H1 (cell line): Measurements from ENCODE around the gene RNF5. TPM values are rescaled to one million over a fixed set of nuclear protein-coding genes. Genes with fewer than 3 reads are reported as not detected.

ENCODE experiments used
- CTCF ChIA-PET: fragments of 300-600 bp; sonication (Branson Sonifier 250); formaldehyde crosslinking; loops from one replicate; lab custom pipeline; 2021; ENCODE audit not compliant: partially characterized antibody; lab: Charles Lee
- POLR2A ChIA-PET: fragments of 300-600 bp; sonication (Branson Sonifier 250); formaldehyde crosslinking; loops from one replicate; lab custom pipeline; 2021; ENCODE audit warnings: inconsistent platforms; ENCODE audit not compliant: partially characterized antibody; lab: Charles Lee
- DNase-seq, 2 experiments: peaks; one replicate each; pipeline versions ENCODE4 v3.0.0 to v3.0.0-alpha.2; 2010 to 2022; ENCODE audit warnings: low spot score in 2 of 2, low read depth in 1 of 2, mixed read lengths in 1 of 2
- FAIRE-seq: peaks from 2 replicates; lab custom pipeline; 2011; peaks lifted over from hg19 to GRCh38; lab: Jason Lieb, UNC
- H2AFZ ChIP-seq: 2 replicates; pipeline ENCODE4 v1.8.1; 2012; ENCODE audit warnings: low read length, inconsistent platforms
- H2AK5ac ChIP-seq: 2 replicates; pipeline ENCODE4 v1.6.1; 2013; ENCODE audit warnings: low read depth, low read length
- H2BK120ac ChIP-seq: replicated peaks from 2 replicates; pipeline ENCODE3; 2013; ENCODE audit warnings: low read depth, low read length, inconsistent platforms
- H2BK12ac ChIP-seq: 2 replicates; pipeline ENCODE4 v1.6.1; 2013; ENCODE audit warnings: low read depth, low read length
- H2BK15ac ChIP-seq: 2 replicates; pipeline ENCODE4 v1.6.1; 2013; ENCODE audit warnings: low read length
- H2BK20ac ChIP-seq: 2 replicates; pipeline ENCODE4 v1.6.1; 2013; ENCODE audit warnings: low read length
- H2BK5ac ChIP-seq: 2 replicates; pipeline ENCODE4 v1.6.1; 2013; ENCODE audit warnings: low read depth, low read length
- H3K14ac ChIP-seq: 2 replicates; pipeline ENCODE4 v1.6.1; 2013; ENCODE audit warnings: inconsistent platforms; ENCODE audit not compliant: insufficient read length
- H3K18ac ChIP-seq: 2 replicates; pipeline ENCODE4 v1.6.1; 2013; ENCODE audit warnings: low read length; ENCODE audit errors: extremely low read depth
- H3K23ac ChIP-seq: 2 replicates; pipeline ENCODE4 v1.6.1; 2013; ENCODE audit warnings: inconsistent platforms; ENCODE audit not compliant: insufficient read length
- H3K23me2 ChIP-seq: 2 replicates; pipeline ENCODE4 v1.6.1; 2013; ENCODE audit warnings: low read depth, low read length
- H3K27ac ChIP-seq: 2 replicates; pipeline ENCODE4 v1.6.1; 2011; ENCODE audit warnings: low read depth, low read length, inconsistent platforms
- H3K27me3 ChIP-seq, 4 experiments: replicated peaks in 1 of 4; 1 replicate in 1 of 4; 2 replicates in 3 of 4; pipeline versions ENCODE4 v1.6.1 to v1.8.1; 2011 to 2013; ENCODE audit warnings: low read length in 3 of 4, mild to moderate bottlenecking in 3 of 4, inconsistent platforms in 2 of 4, mixed read lengths in 2 of 4, moderate library complexity in 1 of 4; ENCODE audit not compliant: control insufficient read depth in 3 of 4, insufficient read depth in 3 of 4; ENCODE audit errors: extremely low read depth in 1 of 4
- H3K36me3 ChIP-seq, 4 experiments: 2 replicates each; pipeline versions ENCODE4 v1.6.1 to v1.8.1; 2011 to 2013; ENCODE audit warnings: mild to moderate bottlenecking in 4 of 4, low read length in 3 of 4, moderate library complexity in 2 of 4, control low read depth in 1 of 4, inconsistent platforms in 1 of 4; ENCODE audit not compliant: insufficient read depth in 4 of 4, control insufficient read depth in 2 of 4
- H3K4ac ChIP-seq: replicated peaks from 2 replicates; pipeline ENCODE3; 2013; ENCODE audit warnings: low read length, low read depth, mixed read lengths, inconsistent platforms; ENCODE audit not compliant: insufficient read length
- H3K4me1 ChIP-seq, 4 experiments: replicated peaks in 1 of 4; 1 replicate in 1 of 4; 2 replicates in 3 of 4; pipeline versions ENCODE4 v1.6.1 to v1.8.1; 2011 to 2013; ENCODE audit warnings: low read length in 3 of 4, inconsistent platforms in 2 of 4, mixed read lengths in 1 of 4; ENCODE audit not compliant: insufficient read depth in 4 of 4, control insufficient read depth in 3 of 4
- H3K4me2 ChIP-seq, 2 experiments: 2 replicates each; pipeline versions ENCODE4 v1.6.1 to v1.8.1; 2011 to 2013; ENCODE audit warnings: low read depth in 2 of 2, low read length in 2 of 2, control low read depth in 1 of 2, inconsistent platforms in 1 of 2, mild to moderate bottlenecking in 1 of 2; ENCODE audit not compliant: insufficient read depth in 1 of 2
- H3K4me3 ChIP-seq, 4 experiments: fragments of 200-600, 300-600 bp in 1 of 4; sonication (generic), shearing (Covaris generic), sonication (Bioruptor Twin) in 1 of 4; 2 replicates each; pipeline versions ENCODE4 v1.5.1 to v1.8.1; 2011 to 2016; ENCODE audit warnings: low read length in 4 of 4, low read depth in 3 of 4, control low read depth in 2 of 4, inconsistent platforms in 2 of 4, mild to moderate bottlenecking in 2 of 4, mixed read lengths in 1 of 4, moderate library complexity in 1 of 4; ENCODE audit not compliant: insufficient read depth in 2 of 4; ENCODE audit errors: extremely low read depth in 1 of 4
- H3K56ac ChIP-seq: replicated peaks from 2 replicates; pipeline ENCODE3; 2013; ENCODE audit warnings: low read depth, mild to moderate bottlenecking, mixed read lengths, low read length, inconsistent platforms; ENCODE audit not compliant: insufficient read length
- H3K79me1 ChIP-seq: 2 replicates; pipeline ENCODE4 v1.6.1; 2013; ENCODE audit warnings: low read depth, low read length, control low read depth
- H3K79me2 ChIP-seq, 2 experiments: 2 replicates each; pipeline versions ENCODE4 v1.6.1 to v1.8.1; 2012 to 2013; ENCODE audit warnings: low read length in 2 of 2, mild to moderate bottlenecking in 2 of 2, inconsistent platforms in 1 of 2; ENCODE audit not compliant: insufficient read depth in 2 of 2, control insufficient read depth in 1 of 2
- H3K9ac ChIP-seq, 4 experiments: replicated peaks in 1 of 4; 1 replicate in 1 of 4; 2 replicates in 3 of 4; pipeline versions ENCODE4 v1.6.1 to v1.8.1; 2011 to 2013; ENCODE audit warnings: low read depth in 3 of 4, low read length in 3 of 4, control low read depth in 2 of 4, mild to moderate bottlenecking in 2 of 4, moderate library complexity in 2 of 4, inconsistent platforms in 1 of 4; ENCODE audit errors: extremely low read depth in 1 of 4
- H3K9me3 ChIP-seq, 2 experiments: 2 replicates each; pipeline versions ENCODE4 v1.6.1 to v1.8.1; 2012 to 2013; ENCODE audit warnings: mild to moderate bottlenecking in 2 of 2, moderate library complexity in 2 of 2, control low read depth in 1 of 2, inconsistent platforms in 1 of 2, low read depth in 1 of 2, low read length in 1 of 2, mixed read lengths in 1 of 2; ENCODE audit not compliant: insufficient read depth in 2 of 2
- H4K20me1 ChIP-seq, 2 experiments: replicated peaks in 1 of 2; 2 replicates each; pipeline versions ENCODE3 to v1.8.1; 2011 to 2013; ENCODE audit warnings: inconsistent platforms in 2 of 2, low read length in 2 of 2, mild to moderate bottlenecking in 1 of 2; ENCODE audit not compliant: insufficient read depth in 2 of 2, control insufficient read depth in 1 of 2
- H4K5ac ChIP-seq: 2 replicates; pipeline ENCODE4 v1.6.1; 2013; ENCODE audit warnings: low read length, low read depth, mixed read lengths, inconsistent platforms; ENCODE audit not compliant: insufficient read length
- H4K8ac ChIP-seq: 2 replicates; pipeline ENCODE4 v1.8.0; 2013; ENCODE audit warnings: mild to moderate bottlenecking, moderate library complexity, low read length, inconsistent platforms; ENCODE audit not compliant: insufficient read depth; ENCODE audit errors: extremely low read depth
- H4K91ac ChIP-seq: replicated peaks from 2 replicates; pipeline ENCODE3; 2013; ENCODE audit warnings: low read length, mixed read lengths, inconsistent platforms; ENCODE audit not compliant: insufficient read length
- BRCA1 ChIP-seq: IDR thresholded peaks from 2 replicates; pipeline ENCODE4 v1.6.1; 2012; ENCODE audit warnings: low read depth, low read length, improper control_type of control experiment
- CEBPB ChIP-seq: IDR thresholded peaks from 2 replicates; pipeline ENCODE4 v1.6.1; 2012; ENCODE audit warnings: low read depth, low read length
- JUN ChIP-seq: IDR thresholded peaks from 2 replicates; pipeline ENCODE4 v1.6.1; 2011; ENCODE audit warnings: low read depth, mild to moderate bottlenecking, improper control_type of control experiment, low read length
- JUND ChIP-seq: IDR thresholded peaks from 2 replicates; pipeline ENCODE4 v1.6.1; 2011; ENCODE audit warnings: mild to moderate bottlenecking, improper control_type of control experiment, low read length
- SIRT6 ChIP-seq: IDR thresholded peaks from one replicate; pipeline ENCODE4 v1.7.1; 2012; ENCODE audit warnings: low read length, inconsistent platforms
- SRF ChIP-seq: IDR thresholded peaks from 2 replicates; pipeline ENCODE4 v1.6.1; 2011; ENCODE audit warnings: mild to moderate bottlenecking, low read depth, low read length, moderate library complexity
- SUZ12 ChIP-seq: fragments of 200-600 bp; sonication (generic); IDR thresholded peaks from 2 replicates; pipeline ENCODE4 v1.6.1; 2012; ENCODE audit warnings: mild to moderate bottlenecking, inconsistent platforms, low read length, moderate library complexity, mixed read lengths
- TCF12 ChIP-seq: IDR thresholded peaks from 2 replicates; pipeline ENCODE4 v1.6.1; 2011; ENCODE audit warnings: low read depth, mild to moderate bottlenecking, low read length
- YY1 ChIP-seq: IDR thresholded peaks from 2 replicates; pipeline ENCODE4 v1.6.1; 2011; ENCODE audit warnings: low read depth, mild to moderate bottlenecking, low read length
- WGBS, 2 experiments: shearing (Covaris generic) in 1 of 2; methylation state at CpG; one replicate each; pipeline versions ENCODE4 v1.1.6 to v1.1.7; 2013 to 2015; ENCODE audit warnings: low lambda C conversion rate in 2 of 2, mixed read lengths in 2 of 2, inconsistent platforms in 1 of 2, low coverage in 1 of 2, missing lambda C conversion rate in 1 of 2; ENCODE audit not compliant: insufficient replicate concordance in 2 of 2, insufficient coverage in 1 of 2, insufficient read length in 1 of 2; ENCODE audit errors: extremely low coverage in 1 of 2, missing lambda C conversion rate in 1 of 2; 5-methylcytosine and 5-hydroxymethylcytosine counted together
- polyA plus RNA-seq, 7 experiments: library from polyadenylated mRNA; depleted of rRNA in 3 of 7; stranded (reverse) in 5 of 7; unstranded in 2 of 7; fragments of >200 nt in 5 of 7; fragments of 200-250 nt in 2 of 7; gene quantifications; 1 replicate in 5 of 7; 2 replicates in 1 of 7; 4 replicates in 1 of 7; pipeline versions ENCODE4 v1.2.1 to v1.2.3, GENCODE V29; 2011 to 2013; ENCODE audit warnings: missing spikeins in 2 of 7, mixed read lengths in 2 of 7
- total RNA-seq: library from RNA; stranded (reverse); fragmentation: NEBNext Ultra II Directional; extraction: Animal tissue kit (Norgen Biotek cat#: 25700); gene quantifications from 2 replicates; pipeline ENCODE4 v1.2.1, GENCODE V29; 2021
- TF ChIP-seq, protein P1 (sequence below): IDR thresholded peaks from 2 replicates; pipeline ENCODE4 v1.6.1; 2011; ENCODE audit warnings: low read depth, mild to moderate bottlenecking, low read length; ENCODE audit not compliant: insufficient read depth
- TF ChIP-seq, protein P2 (sequence below): IDR thresholded peaks from 2 replicates; pipeline ENCODE4 v1.6.1; 2011; ENCODE audit warnings: low read length, improper control_type of control experiment

RNF5 gene
- total and polyA plus RNA-seq, 2 of the 8 experiments (the other 6 are each of a cell fraction or from before 2014, with no cell fraction given): 90.0 to 158 TPM

DNA sequence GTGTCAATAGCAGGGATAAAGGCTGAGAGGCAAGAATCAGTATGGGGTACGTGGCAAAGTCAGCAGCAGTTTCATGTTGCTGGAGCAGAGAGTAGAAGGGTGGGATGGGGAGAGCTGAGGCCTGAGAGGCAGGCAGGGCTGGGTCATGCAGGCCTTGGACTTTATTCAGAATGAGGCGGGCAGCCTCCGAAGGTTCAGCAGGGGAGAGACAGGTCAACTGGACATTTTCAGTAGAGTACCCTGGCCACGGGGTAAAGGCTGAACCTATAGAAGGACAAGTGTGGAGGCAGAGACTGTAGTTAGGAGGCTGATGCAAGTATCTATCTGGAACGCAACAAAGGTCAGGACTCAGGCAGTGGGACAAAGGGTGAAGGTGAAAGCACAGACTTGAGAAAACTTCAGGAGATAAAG, 32.0 kb downstream of the RNF5 start:
- H3K27me3 ChIP-seq: no peaks in the 10 kb centered on the region
- H3K36me3 ChIP-seq: no peaks in the 10 kb centered on the region
- no peak overlapping the region for H2BK120ac ChIP-seq
- no peak for TF ChIP-seq YY1
- no peak for TF ChIP-seq BRCA1
- TF ChIP-seq SIRT6: no peak
- no peak for TF ChIP-seq CEBPB
- no peak for TF ChIP-seq JUN
- no peak for TF ChIP-seq JUND
- no peak for TF ChIP-seq TCF12
- TF ChIP-seq SUZ12: no peak
- TF ChIP-seq, protein P1, sequence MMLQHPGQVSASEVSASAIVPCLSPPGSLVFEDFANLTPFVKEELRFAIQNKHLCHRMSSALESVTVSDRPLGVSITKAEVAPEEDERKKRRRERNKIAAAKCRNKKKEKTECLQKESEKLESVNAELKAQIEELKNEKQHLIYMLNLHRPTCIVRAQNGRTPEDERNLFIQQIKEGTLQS: no peak
- TF ChIP-seq, protein P2, sequence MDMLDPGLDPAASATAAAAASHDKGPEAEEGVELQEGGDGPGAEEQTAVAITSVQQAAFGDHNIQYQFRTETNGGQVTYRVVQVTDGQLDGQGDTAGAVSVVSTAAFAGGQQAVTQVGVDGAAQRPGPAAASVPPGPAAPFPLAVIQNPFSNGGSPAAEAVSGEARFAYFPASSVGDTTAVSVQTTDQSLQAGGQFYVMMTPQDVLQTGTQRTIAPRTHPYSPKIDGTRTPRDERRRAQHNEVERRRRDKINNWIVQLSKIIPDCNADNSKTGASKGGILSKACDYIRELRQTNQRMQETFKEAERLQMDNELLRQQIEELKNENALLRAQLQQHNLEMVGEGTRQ: no peak
- TF ChIP-seq SRF: no peak
- H2BK12ac ChIP-seq: no peak overlapping the region
- no peak overlapping the region for H2AFZ ChIP-seq
- DNase-seq (no peak), FAIRE-seq (no peak)
- CTCF ChIA-PET: no interaction called here
- no peaks in the 10 kb centered on the region for H3K4me1 ChIP-seq
- no peak overlapping the region for H3K27ac ChIP-seq
- no peaks in the 10 kb centered on the region; the same call in 1 of the 2 replicates for H3K79me1 ChIP-seq
- H3K79me2 ChIP-seq: no peaks in the 10 kb centered on the region
- H4K5ac ChIP-seq: no peak overlapping the region
- 90% methylated on average over 5 of the region's 5 CpGs; no CpG with 5 or more reads in 1 of the 2 experiments for WGBS, 2 experiments
- no peak overlapping the region for H3K14ac ChIP-seq
- no peak overlapping the region for H3K4me2 ChIP-seq
- no peak overlapping the region for H3K18ac ChIP-seq
- H3K9me3 ChIP-seq: no peaks in the 10 kb centered on the region
- H3K23me2 ChIP-seq: no peaks in the 10 kb centered on the region
- H3K4me3 ChIP-seq: no peak overlapping the region
- no peak overlapping the region for H4K91ac ChIP-seq
- H3K9ac ChIP-seq: no peak overlapping the region
- H4K20me1 ChIP-seq: no peaks in the 10 kb centered on the region
- no peak overlapping the region for H2BK15ac ChIP-seq
- H2BK20ac ChIP-seq: no peak overlapping the region
- H2AK5ac ChIP-seq: no peak overlapping the region
- H4K8ac ChIP-seq: no peak overlapping the region
- no peak overlapping the region for H3K4ac ChIP-seq
- H3K23ac ChIP-seq: no peak overlapping the region
- POLR2A ChIA-PET: no interaction called here
- no peak overlapping the region for H2BK5ac ChIP-seq
- H3K56ac ChIP-seq: no peak overlapping the region
